ENCODE measurements around the gene GRSF1.

GRCh38 chr4:70877556-70877955, 37.9 kb upstream of the GRSF1 start:
- TF ChIP-seq MAX (CRISPR knock-in tag; IDR thresholded peaks at IDR 0.05) (no peak), ETV6 (CRISPR knock-in tag; IDR thresholded peaks at IDR 0.05) (no peak), ZNF532 (CRISPR knock-in tag; IDR thresholded peaks at IDR 0.05; ENCODE audit: borderline replicate concordance) (no peak), ATF3 (CRISPR knock-in tag; conservative IDR thresholded peaks at IDR 0.05) (no peak), FOXJ3 (CRISPR knock-in tag; IDR thresholded peaks at IDR 0.05; ENCODE audit: borderline replicate concordance) (no peak), NFATC4 (CRISPR knock-in tag; IDR thresholded peaks at IDR 0.05) (no peak), SMAD3 (CRISPR knock-in tag; IDR thresholded peaks at IDR 0.05; ENCODE audit: borderline replicate concordance) (no peak), AFF4 (CRISPR knock-in tag; IDR thresholded peaks at IDR 0.05; ENCODE audit: borderline replicate concordance) (no peak), CTCF (IDR thresholded peaks at IDR 0.05) (no peak)
